Activated CD4-positive, alpha-beta T cell treated with anti-CD3 and anti-CD28 coated beads, Interleukin-2, amount 10 ng/mL, durations not matched to agents 24 days and 14 days (primary cell): Measurements from ENCODE around the gene SERPINA5. TPM values are rescaled to one million over a fixed set of nuclear protein-coding genes. Genes with fewer than 3 reads are reported as not detected.

Experiments
- DNase-seq: peaks from one replicate; pipeline ENCODE4 v3.0.0; 2022
- H3K27ac Mint-ChIP-seq: one replicate; pipeline ENCODE4 v1.8.0; 2022; ENCODE audit warnings: mild to moderate bottlenecking, mixed read lengths
- H3K27me3 Mint-ChIP-seq: one replicate; pipeline ENCODE4 v1.8.0; 2022; ENCODE audit warnings: mixed read lengths
- H3K36me3 Mint-ChIP-seq: one replicate; pipeline ENCODE4 v1.8.0; 2022; ENCODE audit warnings: low read depth, mild to moderate bottlenecking, mixed read lengths
- H3K4me1 Mint-ChIP-seq: one replicate; pipeline ENCODE4 v1.8.0; 2021; ENCODE audit warnings: mixed read lengths
- H3K4me3 Mint-ChIP-seq: one replicate; pipeline ENCODE4 v1.8.0; 2022; ENCODE audit warnings: mild to moderate bottlenecking, moderate library complexity, mixed read lengths
- H3K9me3 Mint-ChIP-seq: one replicate; pipeline ENCODE4 v1.8.0; 2021; ENCODE audit warnings: mixed read lengths
- intact Hi-C: fragments of 100-400 bp; cut with micrococcal nuclease; formaldehyde crosslinking; loops from one replicate; pipeline ENCODE4 v1.15.1; 2023
- total RNA-seq: library from RNA; stranded (reverse); gene quantifications from 2 replicates; pipeline ENCODE4 v1.2.3, GENCODE V29; 2022

Gene SERPINA5
- total RNA-seq, 1 donor from 2014 or later = not detected

GRCh38 chr14:94638961-94639817 is 58.0 kb downstream of the SERPINA5 start:
- intact Hi-C loops = no loop called here
- H3K4me1 Mint-ChIP-seq = no peaks in the 10 kb centered on the region
- no peak for DNase-seq
- no peak overlapping the region for H3K27ac Mint-ChIP-seq
- no peaks in the 10 kb centered on the region for H3K36me3 Mint-ChIP-seq
- H3K9me3 Mint-ChIP-seq = no peaks in the 10 kb centered on the region
- H3K27me3 Mint-ChIP-seq = no peaks in the 10 kb centered on the region
- no peak overlapping the region for H3K4me3 Mint-ChIP-seq

GRCh38 chr14:94640721-94641631 is 59.8 kb downstream of the SERPINA5 start:
- Mint-ChIP-seq H3K4me3 (no peak overlapping the region), H3K27ac (no peak overlapping the region), H3K36me3 (no peaks in the 10 kb centered on the region), H3K27me3 (no peaks in the 10 kb centered on the region), H3K9me3 (no peaks in the 10 kb centered on the region), H3K4me1 (no peaks in the 10 kb centered on the region)
- DNase-seq = no peak
- intact Hi-C loops = no loop called here

GRCh38 chr14:94641632-94641955 is 60.4 kb downstream of the SERPINA5 start:
- H3K4me1 Mint-ChIP-seq = no peaks in the 10 kb centered on the region
- H3K27ac Mint-ChIP-seq = no peak overlapping the region
- no peak for DNase-seq
- no peaks in the 10 kb centered on the region for H3K27me3 Mint-ChIP-seq
- intact Hi-C loops = no loop called here
- no peaks in the 10 kb centered on the region for H3K9me3 Mint-ChIP-seq
- H3K36me3 Mint-ChIP-seq = no peaks in the 10 kb centered on the region
- H3K4me3 Mint-ChIP-seq = no peak overlapping the region

Other genes with a start within 250 kb of the SERPINA5 start
- gene SERPINA2, start 214.7 kb upstream of the SERPINA5 start, total RNA-seq = not detected in 2 replicates
- gene SERPINA1, start 192.8 kb upstream of the SERPINA5 start, total RNA-seq = 0.59 and 0.96 TPM in 2 replicates
- not detected in 2 replicates for gene SERPINA11, start 128.6 kb upstream of the SERPINA5 start, total RNA-seq
- gene SERPINA9, start 105.2 kb upstream of the SERPINA5 start, total RNA-seq = not detected in 2 replicates
- not detected in 2 replicates for gene SERPINA12, start 72.0 kb upstream of the SERPINA5 start, total RNA-seq
- not detected in 2 replicates for gene SERPINA4, start 20.0 kb upstream of the SERPINA5 start, total RNA-seq
- not detected in 2 replicates for gene SERPINA3, start 31.0 kb downstream of the SERPINA5 start, total RNA-seq
- not detected in 2 replicates for gene GSC, start 188.7 kb downstream of the SERPINA5 start, total RNA-seq